Upper lobe of left lung (tissue), 6 donors: ENCODE results near the gene DMRTC2. TPM values are rescaled to one million over a fixed set of nuclear protein-coding genes. Genes with fewer than 3 reads are reported as not detected.

Experiments used
- ATAC-seq, 2 donors: fragments of 200-7000 bp; cut with Tn5 transposase; one replicate each; pipeline ENCODE4 v1.9.1; 2022; ENCODE audit warnings: mild to moderate bottlenecking in 2 of 2, moderate library complexity in 2 of 2; ENCODE audit not compliant: low FRiP score in 2 of 2
- DNase-seq, 2 donors: peaks; one replicate each; pipeline ENCODE4 v3.0.0-alpha.2; 2019 to 2020
- H3K27ac ChIP-seq, 4 donors: fragments of 200-600 bp; sonication (generic); one replicate each; pipeline ENCODE4 v1.5.1; 2016 to 2019
- H3K27me3 ChIP-seq, 4 donors: fragments of 200-600 bp; sonication (generic); one replicate each; pipeline ENCODE4 v1.5.1; 2017 to 2019
- H3K36me3 ChIP-seq, 4 donors: fragments of 200-600 bp; sonication (generic); one replicate each; pipeline ENCODE4 v1.5.1; 2016 to 2019
- H3K4me1 ChIP-seq, 4 donors: fragments of 200-600 bp; sonication (generic); one replicate each; pipeline ENCODE4 v1.5.1; 2018 to 2019
- H3K4me3 ChIP-seq, 4 donors: fragments of 200-600 bp; sonication (generic); one replicate each; pipeline ENCODE4 v1.5.1; 2017 to 2019; ENCODE audit warnings: mild to moderate bottlenecking in 2 of 4, moderate library complexity in 1 of 4
- H3K9me3 ChIP-seq, 4 donors: fragments of 200-600 bp; sonication (generic); one replicate each; pipeline ENCODE4 v1.5.1; 2018 to 2019
- EP300 ChIP-seq, 4 donors: sonication (generic); formaldehyde crosslinking; IDR thresholded peaks; one replicate each; pipeline ENCODE4 v1.5.1; 2017; ENCODE audit warnings: antibody characterized with exemption in 4 of 4, control low read depth in 2 of 4
- POLR2A ChIP-seq, 4 donors: fragments of 450-650 bp; IDR thresholded peaks; one replicate each; pipeline ENCODE4 v1.5.1; 2016 to 2017; ENCODE audit warnings: antibody characterized with exemption in 4 of 4, mild to moderate bottlenecking in 2 of 4
- POLR2AphosphoS5 ChIP-seq, 2 donors: sonication (generic); formaldehyde crosslinking; IDR thresholded peaks; one replicate each; pipeline ENCODE4 v1.5.1; 2017; ENCODE audit warnings: antibody characterized with exemption in 2 of 2
- WGBS, 2 donors: methylation state at CpG; one replicate each; pipeline ENCODE4 v1.1.5; 2017 to 2018; 5-methylcytosine and 5-hydroxymethylcytosine counted together
- total RNA-seq, 6 donors: library from RNA; depleted of rRNA in 4 of 6; stranded (reverse); fragments of >200 nt in 4 of 6; gene quantifications; one replicate each; pipeline versions ENCODE4 v1.1.0 to v1.2.1, GENCODE V29; 2016 to 2021
- TF ChIP-seq, protein P1 (sequence below), 6 experiments: fragments of 450-650 bp in 4 of 6; fragments of 200-600 bp in 2 of 6; sonication (generic) in 2 of 6; IDR thresholded peaks; one replicate each; pipeline ENCODE4 v1.5.1; 2016 to 2019; ENCODE audit warnings: antibody characterized with exemption in 6 of 6
- donor health status: DM: no; HTN: no; CAD: no; lungs with moderate emphysema.
- donor health status: DM: no; HTN: yes; CAD: no; lungs with severe emphysema.

Gene DMRTC2
- total RNA-seq, 6 donors from 2014 or later: not detected

DNA sequence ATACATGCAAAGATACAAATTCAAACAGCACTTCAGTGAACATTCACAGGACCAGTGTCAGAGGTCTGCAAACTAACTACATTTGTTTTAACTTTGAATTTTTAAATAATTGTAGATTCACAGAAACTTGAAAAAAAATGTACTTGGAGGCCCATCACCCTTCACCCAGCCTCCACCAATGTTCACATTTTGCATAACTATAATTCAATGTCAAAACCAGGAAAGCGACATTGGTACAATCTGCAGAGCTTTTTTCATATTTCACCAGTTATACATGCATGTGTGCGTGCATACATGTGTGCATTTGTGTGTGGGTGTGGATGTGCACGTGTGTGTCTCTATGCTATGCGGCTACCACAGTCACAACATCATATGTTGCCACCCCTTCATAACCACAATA is 29.5 kb upstream of the DMRTC2 start:
- TF ChIP-seq POLR2A (IDR thresholded peaks at IDR 0.05) (no peak), POLR2AphosphoS5 (IDR thresholded peaks at IDR 0.05) (no peak), EP300 (IDR thresholded peaks at IDR 0.05) (no peak)
- TF ChIP-seq, protein P1, sequence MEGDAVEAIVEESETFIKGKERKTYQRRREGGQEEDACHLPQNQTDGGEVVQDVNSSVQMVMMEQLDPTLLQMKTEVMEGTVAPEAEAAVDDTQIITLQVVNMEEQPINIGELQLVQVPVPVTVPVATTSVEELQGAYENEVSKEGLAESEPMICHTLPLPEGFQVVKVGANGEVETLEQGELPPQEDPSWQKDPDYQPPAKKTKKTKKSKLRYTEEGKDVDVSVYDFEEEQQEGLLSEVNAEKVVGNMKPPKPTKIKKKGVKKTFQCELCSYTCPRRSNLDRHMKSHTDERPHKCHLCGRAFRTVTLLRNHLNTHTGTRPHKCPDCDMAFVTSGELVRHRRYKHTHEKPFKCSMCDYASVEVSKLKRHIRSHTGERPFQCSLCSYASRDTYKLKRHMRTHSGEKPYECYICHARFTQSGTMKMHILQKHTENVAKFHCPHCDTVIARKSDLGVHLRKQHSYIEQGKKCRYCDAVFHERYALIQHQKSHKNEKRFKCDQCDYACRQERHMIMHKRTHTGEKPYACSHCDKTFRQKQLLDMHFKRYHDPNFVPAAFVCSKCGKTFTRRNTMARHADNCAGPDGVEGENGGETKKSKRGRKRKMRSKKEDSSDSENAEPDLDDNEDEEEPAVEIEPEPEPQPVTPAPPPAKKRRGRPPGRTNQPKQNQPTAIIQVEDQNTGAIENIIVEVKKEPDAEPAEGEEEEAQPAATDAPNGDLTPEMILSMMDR (IDR thresholded peaks at IDR 0.05): no peak
- H3K9me3 ChIP-seq: no peaks in the 10 kb centered on the region
- H3K4me1 ChIP-seq: peaks cover 0 to 4% (median 2%) of the 10 kb centered on the region in 4 donors
- no peaks in the 10 kb centered on the region for H3K27me3 ChIP-seq
- H3K4me3 ChIP-seq: no peak overlapping the region
- no peak overlapping the region for H3K27ac ChIP-seq
- DNase-seq (no peak), ATAC-seq (no peak)
- WGBS, 2 donors: 63 to 73% methylated on average over 4 of the region's 4 CpGs
- H3K36me3 ChIP-seq: no peaks in the 10 kb centered on the region

DNA sequence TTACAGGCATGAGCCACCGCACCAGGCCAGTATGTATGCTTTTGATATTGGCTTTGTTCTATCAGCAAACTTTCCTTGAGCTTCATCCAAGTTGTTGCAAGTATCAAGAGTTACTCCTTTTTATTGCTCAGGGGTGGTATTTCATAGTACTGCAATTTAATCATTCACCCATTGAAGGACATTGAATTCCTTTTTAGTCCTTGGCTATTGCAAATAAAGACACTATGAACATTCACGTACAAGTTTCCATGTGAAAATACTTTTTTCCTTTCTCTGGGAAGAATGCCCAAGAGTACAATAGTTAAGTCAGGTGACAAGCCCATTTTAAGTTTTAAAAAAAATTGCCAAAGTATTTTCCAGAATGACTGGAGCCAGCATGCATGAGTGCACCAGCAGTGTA is 28.1 kb upstream of the DMRTC2 start:
- H3K9me3 ChIP-seq: no peaks in the 10 kb centered on the region
- H3K36me3 ChIP-seq: no peaks in the 10 kb centered on the region
- DNase-seq (no peak), ATAC-seq (no peak)
- no peak for TF ChIP-seq EP300 (IDR thresholded peaks at IDR 0.05)
- TF ChIP-seq POLR2A (IDR thresholded peaks at IDR 0.05): no peak
- TF ChIP-seq, protein P1 (IDR thresholded peaks at IDR 0.05): no peak
- TF ChIP-seq POLR2AphosphoS5 (IDR thresholded peaks at IDR 0.05): no peak
- WGBS, 2 donors: 52 to 54% methylated on average over 2 of the region's 2 CpGs
- no peak overlapping the region for H3K27ac ChIP-seq
- H3K4me3 ChIP-seq: no peak overlapping the region
- no peaks in the 10 kb centered on the region for H3K27me3 ChIP-seq
- H3K4me1 ChIP-seq: no peaks in the 10 kb centered on the region

DNA sequence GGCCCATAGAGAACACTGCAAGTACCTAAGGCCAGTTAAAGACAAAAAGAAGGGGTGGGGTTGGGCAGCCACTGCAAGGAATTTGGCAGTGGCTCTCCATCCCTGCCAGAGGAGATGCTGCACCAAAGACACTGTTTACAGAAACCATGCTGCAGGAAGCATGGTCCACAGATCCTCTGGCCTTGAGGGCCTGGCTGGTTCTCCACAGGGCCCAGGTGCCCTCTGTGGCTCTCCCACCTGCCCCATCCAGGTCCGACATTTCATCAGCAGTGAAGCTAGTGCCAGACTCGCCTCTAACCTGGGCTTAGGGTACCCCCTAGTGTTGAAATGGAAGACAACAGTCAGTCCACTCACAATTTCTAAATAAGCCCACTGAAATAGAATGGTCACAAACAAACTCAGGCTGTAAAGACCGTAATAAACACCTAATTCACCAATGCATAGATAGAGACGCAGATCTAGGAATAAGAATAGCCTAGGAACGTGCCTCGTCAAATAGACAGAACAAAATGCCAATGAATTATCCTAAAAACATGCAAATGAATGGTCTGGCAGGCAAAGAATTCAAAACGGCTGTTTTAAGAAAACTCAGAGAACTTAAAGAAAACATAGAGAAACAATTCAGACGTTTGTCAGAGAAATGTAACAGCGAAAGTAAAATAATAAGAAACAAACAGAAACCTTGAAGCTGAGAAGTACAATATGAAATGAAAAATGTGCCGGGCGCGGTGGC is 23.7 kb upstream of the DMRTC2 start:
- TF ChIP-seq, protein P1 (IDR thresholded peaks at IDR 0.05): peak; percentile 29 to 76 (median 64)
- TF ChIP-seq POLR2AphosphoS5 (IDR thresholded peaks at IDR 0.05): no peak
- ATAC-seq: peak; percentile 75 to 76
- no peaks in the 10 kb centered on the region for H3K4me1 ChIP-seq
- peak in 1 of 2 donors; percentile 43 for DNase-seq
- 36 to 37% methylated on average over 12 of the region's 12 CpGs for WGBS, 2 donors
- no peaks in the 10 kb centered on the region for H3K36me3 ChIP-seq
- no peak overlapping the region for H3K4me3 ChIP-seq
- no peaks in the 10 kb centered on the region for H3K9me3 ChIP-seq
- H3K27me3 ChIP-seq: no peaks in the 10 kb centered on the region
- no peak overlapping the region for H3K27ac ChIP-seq

DNA sequence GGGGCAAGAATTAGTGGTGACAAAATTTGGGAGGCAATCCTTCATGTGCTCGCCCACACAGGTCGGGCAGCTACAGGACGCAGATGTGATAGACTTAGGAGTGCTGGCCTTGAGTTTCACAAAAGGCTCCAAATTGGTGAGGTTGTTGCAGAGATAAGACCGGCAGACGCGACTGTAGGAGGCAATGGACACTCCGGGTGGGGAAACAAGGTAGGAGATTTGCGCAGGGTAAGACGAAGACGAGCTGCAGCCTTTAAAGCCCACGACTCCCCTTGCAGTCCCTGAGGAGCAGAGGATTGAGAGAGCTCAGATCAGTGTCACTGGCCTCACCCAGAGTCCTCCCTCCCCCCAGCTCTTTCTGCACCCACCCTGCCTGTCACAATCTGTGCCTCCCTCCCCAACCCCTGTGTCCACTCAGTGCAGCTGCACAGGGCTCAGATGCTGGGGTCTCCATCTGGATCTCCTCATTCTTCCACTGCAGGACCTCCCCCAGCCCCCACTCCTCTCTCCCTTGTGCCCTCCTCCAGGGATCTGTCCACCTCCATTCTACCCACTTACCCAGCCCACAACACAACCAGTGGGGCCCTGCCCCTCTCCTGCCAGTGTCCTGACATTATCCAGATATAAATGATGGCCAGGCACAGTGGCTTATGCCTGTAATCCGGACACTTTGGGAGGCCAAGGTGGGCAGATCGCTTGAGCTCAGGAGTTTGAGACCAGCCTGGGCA is 6.7 kb upstream of the DMRTC2 start:
- H3K4me3 ChIP-seq: no peak overlapping the region
- DNase-seq (no peak), ATAC-seq (no peak)
- H3K27ac ChIP-seq: no peak overlapping the region
- H3K4me1 ChIP-seq: no peaks in the 10 kb centered on the region
- no peak for TF ChIP-seq EP300 (IDR thresholded peaks at IDR 0.05)
- TF ChIP-seq, protein P1 (IDR thresholded peaks at IDR 0.05): no peak
- TF ChIP-seq POLR2AphosphoS5 (IDR thresholded peaks at IDR 0.05): no peak
- no peak for TF ChIP-seq POLR2A (IDR thresholded peaks at IDR 0.05)
- H3K27me3 ChIP-seq: no peaks in the 10 kb centered on the region
- 67% methylated on average over 11 to 13 of the region's 13 CpGs for WGBS, 2 donors
- no peaks in the 10 kb centered on the region for H3K36me3 ChIP-seq
- no peaks in the 10 kb centered on the region for H3K9me3 ChIP-seq
